DND-41 (cell line): ENCODE data around the gene RBMS1.

Source experiments
- ATAC-seq: fragments of 200-7000 bp; cut with Tn5 transposase; 3 replicates; pipeline ENCODE4 v1.9.1; 2021; ENCODE audit warnings: low read depth; ENCODE audit not compliant: insufficient read depth
- DNase-seq: peaks from one replicate; pipeline ENCODE4 v3.0.0-alpha.2; 2020
- H2AFZ ChIP-seq: 2 replicates; pipeline ENCODE4 v1.6.0; 2012; ENCODE audit warnings: low read depth, low read length
- H3K27ac ChIP-seq: 2 replicates; pipeline ENCODE4 v1.5.1; 2012; ENCODE audit warnings: low read length, inconsistent platforms
- H3K27me3 ChIP-seq: fragments of 200-600 bp; sonication (generic); 2 replicates; pipeline ENCODE4 v1.6.0; 2012; ENCODE audit warnings: low read length, mild to moderate bottlenecking, inconsistent platforms; ENCODE audit not compliant: insufficient read depth, poor library complexity
- H3K36me3 ChIP-seq: 2 replicates; pipeline ENCODE4 v1.5.1; 2012; ENCODE audit warnings: low read length, inconsistent platforms; ENCODE audit not compliant: insufficient read depth
- H3K4me1 ChIP-seq: 2 replicates; pipeline ENCODE4 v1.5.1; 2012; ENCODE audit warnings: mild to moderate bottlenecking, low read length; ENCODE audit not compliant: insufficient read depth
- H3K4me2 ChIP-seq: 2 replicates; pipeline ENCODE4 v1.6.0; 2012; ENCODE audit warnings: mild to moderate bottlenecking, moderate library complexity, low read length, inconsistent platforms; ENCODE audit not compliant: insufficient read depth
- H3K4me3 ChIP-seq, 2 experiments: fragments of 200-600 bp in 1 of 2; shearing (Covaris generic) in 1 of 2; 2 replicates each; pipeline ENCODE4 v1.5.1; 2012 to 2016; ENCODE audit warnings: inconsistent platforms in 2 of 2, low read length in 2 of 2, mild to moderate bottlenecking in 2 of 2, low read depth in 1 of 2, moderate library complexity in 1 of 2
- H3K79me2 ChIP-seq: 2 replicates; pipeline ENCODE4 v1.6.0; 2012; ENCODE audit warnings: low read length, inconsistent platforms; ENCODE audit not compliant: insufficient read depth
- H3K9ac ChIP-seq: 2 replicates; pipeline ENCODE4 v1.6.0; 2012; ENCODE audit warnings: low read depth, mild to moderate bottlenecking, inconsistent platforms, low read length, moderate library complexity
- H3K9me3 ChIP-seq: 2 replicates; pipeline ENCODE4 v1.5.1; 2012; ENCODE audit warnings: low read length, moderate library complexity, mild to moderate bottlenecking, inconsistent platforms; ENCODE audit not compliant: insufficient read depth, severe bottlenecking
- H4K20me1 ChIP-seq: 2 replicates; pipeline ENCODE4 v1.6.0; 2012; ENCODE audit warnings: low read length; ENCODE audit not compliant: insufficient read depth
- EZH2 ChIP-seq: IDR thresholded peaks from 3 replicates; pipeline ENCODE4 v1.6.1; 2012; ENCODE audit warnings: borderline replicate concordance, low read depth, mild to moderate bottlenecking, moderate library complexity, low read length, inconsistent platforms; ENCODE audit not compliant: severe bottlenecking
- TF ChIP-seq, protein P1 (sequence below): IDR thresholded peaks from 2 replicates; pipeline ENCODE4 v1.5.1; 2012; ENCODE audit warnings: borderline replicate concordance, low read length, moderate library complexity, mild to moderate bottlenecking; ENCODE audit not compliant: poor library complexity, severe bottlenecking; ENCODE audit errors: extremely low read depth

Gene RBMS1

DNA sequence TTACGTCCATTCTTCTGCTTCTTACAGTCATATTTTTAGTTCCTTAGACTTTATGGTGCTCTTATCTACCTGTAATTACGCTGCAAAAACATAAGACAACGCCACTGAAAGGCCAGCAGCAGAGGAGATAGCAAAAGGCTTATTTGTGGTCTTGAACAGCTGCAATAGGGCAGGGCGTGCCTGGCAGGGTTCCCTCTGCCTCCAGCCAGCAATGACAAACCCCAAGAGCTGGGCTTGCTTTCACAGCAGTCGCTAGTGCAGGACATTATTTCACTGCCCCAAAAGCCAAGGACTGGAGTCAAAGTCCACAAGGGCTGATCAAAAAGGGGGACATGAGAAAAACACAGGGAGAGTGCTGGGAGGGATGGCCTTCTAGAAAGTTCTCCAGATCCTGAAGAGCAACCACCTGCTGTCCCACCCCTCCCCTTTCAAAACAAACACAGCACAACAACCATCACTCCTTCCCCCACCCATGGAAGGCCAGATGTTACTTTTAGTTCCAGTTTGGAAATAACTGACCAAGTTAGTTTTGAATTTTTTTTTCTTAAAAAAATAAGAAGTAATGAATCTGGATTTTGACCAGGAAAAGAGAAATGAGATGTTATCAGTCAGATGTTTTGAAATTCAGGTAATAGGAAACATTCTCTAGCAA lies 127.8 kb downstream of the RBMS1 start:
- TF ChIP-seq, protein P1, sequence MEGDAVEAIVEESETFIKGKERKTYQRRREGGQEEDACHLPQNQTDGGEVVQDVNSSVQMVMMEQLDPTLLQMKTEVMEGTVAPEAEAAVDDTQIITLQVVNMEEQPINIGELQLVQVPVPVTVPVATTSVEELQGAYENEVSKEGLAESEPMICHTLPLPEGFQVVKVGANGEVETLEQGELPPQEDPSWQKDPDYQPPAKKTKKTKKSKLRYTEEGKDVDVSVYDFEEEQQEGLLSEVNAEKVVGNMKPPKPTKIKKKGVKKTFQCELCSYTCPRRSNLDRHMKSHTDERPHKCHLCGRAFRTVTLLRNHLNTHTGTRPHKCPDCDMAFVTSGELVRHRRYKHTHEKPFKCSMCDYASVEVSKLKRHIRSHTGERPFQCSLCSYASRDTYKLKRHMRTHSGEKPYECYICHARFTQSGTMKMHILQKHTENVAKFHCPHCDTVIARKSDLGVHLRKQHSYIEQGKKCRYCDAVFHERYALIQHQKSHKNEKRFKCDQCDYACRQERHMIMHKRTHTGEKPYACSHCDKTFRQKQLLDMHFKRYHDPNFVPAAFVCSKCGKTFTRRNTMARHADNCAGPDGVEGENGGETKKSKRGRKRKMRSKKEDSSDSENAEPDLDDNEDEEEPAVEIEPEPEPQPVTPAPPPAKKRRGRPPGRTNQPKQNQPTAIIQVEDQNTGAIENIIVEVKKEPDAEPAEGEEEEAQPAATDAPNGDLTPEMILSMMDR, result no peak
- TF ChIP-seq EZH2, result no peak
- H3K4me1 ChIP-seq, result peaks cover 10% of the 10 kb centered on the region
- peaks cover 23% of the 10 kb centered on the region for H3K36me3 ChIP-seq
- peaks cover 4% of the 10 kb centered on the region; the same call in 1 of the 2 replicates for H4K20me1 ChIP-seq
- no peak overlapping the region for H3K4me3 ChIP-seq
- peaks cover 26% of the 10 kb centered on the region for H3K79me2 ChIP-seq
- no peak overlapping the region for H3K9ac ChIP-seq
- H3K27me3 ChIP-seq, result no peaks in the 10 kb centered on the region
- H2AFZ ChIP-seq, result no peak overlapping the region
- no peak overlapping the region for H3K4me2 ChIP-seq
- DNase-seq (no peak), ATAC-seq (no peak)
- H3K9me3 ChIP-seq, result no peaks in the 10 kb centered on the region
- H3K27ac ChIP-seq, result 0 out of 2 replicates have a peak overlapping the region, but pooled peaks have one; percentile 9

DNA sequence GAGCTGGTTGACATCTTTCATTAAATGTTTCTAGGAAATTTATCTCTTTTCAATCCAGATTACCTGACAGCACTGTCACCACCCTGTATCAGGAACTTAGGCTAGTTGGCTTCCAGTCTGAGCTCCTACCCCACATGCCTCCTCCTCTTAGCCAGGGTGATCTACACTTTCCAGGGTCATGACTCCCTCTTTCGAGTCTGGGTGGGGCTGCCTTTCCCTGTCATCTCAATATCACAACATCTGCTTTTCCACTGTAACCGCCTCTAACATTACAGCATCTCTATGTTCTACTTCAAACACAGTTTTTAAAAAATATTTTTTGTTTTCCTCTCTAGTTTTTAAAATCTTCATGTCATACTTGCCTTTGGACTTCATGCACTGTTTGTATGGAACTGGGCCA lies 129.2 kb downstream of the RBMS1 start:
- H3K27me3 ChIP-seq, result no peaks in the 10 kb centered on the region
- no peak overlapping the region for H3K9ac ChIP-seq
- H3K4me3 ChIP-seq, result no peak overlapping the region
- H3K36me3 ChIP-seq, result peaks cover 23% of the 10 kb centered on the region
- H3K4me2 ChIP-seq, result no peak overlapping the region
- peaks cover 4% of the 10 kb centered on the region; the same call in 1 of the 2 replicates for H4K20me1 ChIP-seq
- TF ChIP-seq, protein P1, result no peak
- no peak for TF ChIP-seq EZH2
- no peak overlapping the region for H3K27ac ChIP-seq
- H3K79me2 ChIP-seq, result peaks cover 14% of the 10 kb centered on the region
- ATAC-seq (no peak), DNase-seq (no peak)
- H3K4me1 ChIP-seq, result peaks cover 10% of the 10 kb centered on the region
- H3K9me3 ChIP-seq, result no peaks in the 10 kb centered on the region
- H2AFZ ChIP-seq, result no peak overlapping the region

DNA sequence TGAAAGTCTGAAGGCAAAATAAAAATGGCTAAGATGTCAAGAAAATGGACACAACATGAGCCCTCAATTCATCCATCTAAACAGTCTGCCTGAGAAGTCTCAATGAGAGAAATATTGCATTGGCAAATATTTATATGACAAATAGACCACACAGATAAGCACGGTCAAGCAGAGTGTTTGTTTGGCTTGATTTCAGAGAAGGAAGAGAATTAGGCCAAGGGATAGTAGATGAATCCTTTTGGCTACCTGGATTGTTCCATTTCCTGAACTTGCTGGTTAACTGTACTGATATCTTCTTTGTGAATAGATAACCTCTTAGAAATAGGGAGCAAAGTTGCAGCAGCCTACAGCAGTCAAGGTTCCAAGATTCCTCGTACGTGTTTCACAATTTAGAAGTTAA lies 129.6 kb downstream of the RBMS1 start:
- Histone ChIP-seq H3K4me3 (no peak overlapping the region), H3K27ac (no peak overlapping the region), H3K4me1 (peaks cover 7% of the 10 kb centered on the region), H3K27me3 (no peaks in the 10 kb centered on the region), H3K79me2 (peaks cover 10% of the 10 kb centered on the region), H3K4me2 (no peak overlapping the region), H2AFZ (no peak overlapping the region), H4K20me1 (peaks cover 4% of the 10 kb centered on the region; the same call in 1 of the 2 replicates), H3K9me3 (no peaks in the 10 kb centered on the region), H3K36me3 (peaks cover 23% of the 10 kb centered on the region), H3K9ac (no peak overlapping the region)
- ATAC-seq (no peak), DNase-seq (no peak)
- TF ChIP-seq EZH2, result no peak
- TF ChIP-seq, protein P1, result no peak
